Measurements from ENCODE around the gene USP17L12.
"Not testable (repeated sequence)": the region's sequence is repeated elsewhere in the genome, so short reads cannot be mapped to it uniquely, and the experiment has no call there.

DNA sequence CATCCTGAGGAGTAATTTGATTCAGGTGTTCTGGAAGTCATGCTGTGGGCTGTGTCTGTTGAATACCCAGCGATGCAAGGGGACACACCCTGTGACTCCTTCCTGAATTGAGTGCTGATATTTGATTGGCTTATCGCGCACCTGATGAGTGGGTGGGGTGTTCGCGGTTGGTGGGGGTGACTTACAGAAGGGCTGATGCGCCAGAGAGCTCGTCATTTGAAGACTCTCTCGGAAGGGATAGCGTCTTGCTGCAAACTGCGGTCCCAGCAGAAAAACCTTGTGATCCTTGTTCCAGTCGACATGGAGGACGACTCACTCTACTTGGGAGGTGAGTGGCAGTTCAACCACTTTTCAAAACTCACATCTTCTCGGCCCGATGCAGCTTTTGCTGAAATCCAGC lies 4.8 kb upstream of the USP17L12 start, which contains the start of gene USP17L11:
- TF ChIP-seq, protein P1, sequence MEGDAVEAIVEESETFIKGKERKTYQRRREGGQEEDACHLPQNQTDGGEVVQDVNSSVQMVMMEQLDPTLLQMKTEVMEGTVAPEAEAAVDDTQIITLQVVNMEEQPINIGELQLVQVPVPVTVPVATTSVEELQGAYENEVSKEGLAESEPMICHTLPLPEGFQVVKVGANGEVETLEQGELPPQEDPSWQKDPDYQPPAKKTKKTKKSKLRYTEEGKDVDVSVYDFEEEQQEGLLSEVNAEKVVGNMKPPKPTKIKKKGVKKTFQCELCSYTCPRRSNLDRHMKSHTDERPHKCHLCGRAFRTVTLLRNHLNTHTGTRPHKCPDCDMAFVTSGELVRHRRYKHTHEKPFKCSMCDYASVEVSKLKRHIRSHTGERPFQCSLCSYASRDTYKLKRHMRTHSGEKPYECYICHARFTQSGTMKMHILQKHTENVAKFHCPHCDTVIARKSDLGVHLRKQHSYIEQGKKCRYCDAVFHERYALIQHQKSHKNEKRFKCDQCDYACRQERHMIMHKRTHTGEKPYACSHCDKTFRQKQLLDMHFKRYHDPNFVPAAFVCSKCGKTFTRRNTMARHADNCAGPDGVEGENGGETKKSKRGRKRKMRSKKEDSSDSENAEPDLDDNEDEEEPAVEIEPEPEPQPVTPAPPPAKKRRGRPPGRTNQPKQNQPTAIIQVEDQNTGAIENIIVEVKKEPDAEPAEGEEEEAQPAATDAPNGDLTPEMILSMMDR (IDR thresholded peaks at IDR 0.05; ENCODE audit: low read depth, low read length, missing input control) = not testable (repeated sequence)
- TF ChIP-seq RAD21 (IDR thresholded peaks at IDR 0.05); TAF1 (conservative IDR thresholded peaks at IDR 0.05); NR2F2 (IDR thresholded peaks at IDR 0.05); YY1 (IDR thresholded peaks at IDR 0.05); JUND (IDR thresholded peaks at IDR 0.05): not testable (repeated sequence)
- TF ChIP-seq, protein P2, sequence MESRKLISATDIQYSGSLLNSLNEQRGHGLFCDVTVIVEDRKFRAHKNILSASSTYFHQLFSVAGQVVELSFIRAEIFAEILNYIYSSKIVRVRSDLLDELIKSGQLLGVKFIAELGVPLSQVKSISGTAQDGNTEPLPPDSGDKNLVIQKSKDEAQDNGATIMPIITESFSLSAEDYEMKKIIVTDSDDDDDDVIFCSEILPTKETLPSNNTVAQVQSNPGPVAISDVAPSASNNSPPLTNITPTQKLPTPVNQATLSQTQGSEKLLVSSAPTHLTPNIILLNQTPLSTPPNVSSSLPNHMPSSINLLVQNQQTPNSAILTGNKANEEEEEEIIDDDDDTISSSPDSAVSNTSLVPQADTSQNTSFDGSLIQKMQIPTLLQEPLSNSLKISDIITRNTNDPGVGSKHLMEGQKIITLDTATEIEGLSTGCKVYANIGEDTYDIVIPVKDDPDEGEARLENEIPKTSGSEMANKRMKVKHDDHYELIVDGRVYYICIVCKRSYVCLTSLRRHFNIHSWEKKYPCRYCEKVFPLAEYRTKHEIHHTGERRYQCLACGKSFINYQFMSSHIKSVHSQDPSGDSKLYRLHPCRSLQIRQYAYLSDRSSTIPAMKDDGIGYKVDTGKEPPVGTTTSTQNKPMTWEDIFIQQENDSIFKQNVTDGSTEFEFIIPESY (IDR thresholded peaks at IDR 0.05) = not testable (repeated sequence)
